GM04503 (cell line): ENCODE data around the gene DBX1.
"Not testable (repeated sequence)": the region's sequence is repeated elsewhere in the genome, so short reads cannot be mapped to it uniquely, and the experiment has no call there.

Source experiments
- DNase-seq: peaks from one replicate; pipeline ENCODE4 v3.0.0-alpha.2; 2012; ENCODE audit warnings: low read depth

DBX1 gene, protein sequence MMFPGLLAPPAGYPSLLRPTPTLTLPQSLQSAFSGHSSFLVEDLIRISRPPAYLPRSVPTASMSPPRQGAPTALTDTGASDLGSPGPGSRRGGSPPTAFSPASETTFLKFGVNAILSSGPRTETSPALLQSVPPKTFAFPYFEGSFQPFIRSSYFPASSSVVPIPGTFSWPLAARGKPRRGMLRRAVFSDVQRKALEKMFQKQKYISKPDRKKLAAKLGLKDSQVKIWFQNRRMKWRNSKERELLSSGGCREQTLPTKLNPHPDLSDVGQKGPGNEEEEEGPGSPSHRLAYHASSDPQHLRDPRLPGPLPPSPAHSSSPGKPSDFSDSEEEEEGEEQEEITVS

GRCh38 chr11:20160425-20161229, at the start of gene DBX1:
Gene DBX1, minus strand, starts transcription at chr11:20160475. Its CDS starts 151 bp downstream, at chr11:20160324.
- no peak for DNase-seq

GRCh38 chr11:20208622-20209111, 48.4 kb upstream of the DBX1 start:
- no peak for DNase-seq

DNA sequence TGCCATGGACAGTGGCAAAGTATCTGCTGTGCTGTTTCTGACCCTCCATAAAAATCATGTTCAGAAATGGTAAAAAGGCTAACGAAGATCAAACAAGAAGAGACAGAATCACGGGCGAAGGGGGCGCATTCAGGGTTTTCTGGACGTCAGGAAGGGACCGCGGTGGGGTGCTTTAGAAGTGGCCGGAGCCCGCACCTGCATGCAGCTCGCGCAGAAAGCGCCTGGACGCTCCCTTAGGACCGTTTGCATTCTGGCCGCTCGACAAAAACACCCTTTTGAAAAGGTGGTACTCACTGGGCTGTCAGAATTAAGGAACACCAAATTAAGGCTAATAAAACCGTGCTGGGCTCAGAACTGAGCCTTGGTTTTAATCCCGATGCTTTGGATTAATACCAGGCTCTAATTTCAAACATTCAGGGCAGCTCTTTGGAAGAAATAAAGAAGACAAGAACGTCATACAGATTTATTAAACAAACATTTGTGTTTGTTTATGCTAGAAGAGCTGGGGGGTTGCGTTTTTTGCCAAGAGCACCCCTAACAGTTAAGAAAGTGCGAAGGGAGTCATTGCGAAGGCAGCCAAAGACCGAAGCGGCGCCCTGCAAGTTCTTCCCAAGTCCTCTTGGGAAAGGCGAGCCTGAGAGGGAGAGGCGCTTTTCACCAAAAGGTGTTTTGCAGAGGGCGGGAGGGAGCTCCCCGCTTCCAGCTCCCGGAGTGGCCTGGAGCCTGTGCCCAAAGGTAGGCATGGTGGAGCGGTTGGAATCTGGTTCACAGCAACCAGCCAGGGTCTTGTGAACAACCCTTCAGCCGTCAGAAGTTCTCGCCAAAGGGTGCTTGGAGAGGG, 47.7 kb upstream of the DBX1 start:
- DNase-seq = no peak

- DNase-seq = no peak
These were observed 45.5 kb upstream of the DBX1 start for GRCh38 chr11:20205807-20206206.

- no peak for DNase-seq
These were observed 44.4 kb upstream of the DBX1 start for GRCh38 chr11:20204681-20205080.

DNA sequence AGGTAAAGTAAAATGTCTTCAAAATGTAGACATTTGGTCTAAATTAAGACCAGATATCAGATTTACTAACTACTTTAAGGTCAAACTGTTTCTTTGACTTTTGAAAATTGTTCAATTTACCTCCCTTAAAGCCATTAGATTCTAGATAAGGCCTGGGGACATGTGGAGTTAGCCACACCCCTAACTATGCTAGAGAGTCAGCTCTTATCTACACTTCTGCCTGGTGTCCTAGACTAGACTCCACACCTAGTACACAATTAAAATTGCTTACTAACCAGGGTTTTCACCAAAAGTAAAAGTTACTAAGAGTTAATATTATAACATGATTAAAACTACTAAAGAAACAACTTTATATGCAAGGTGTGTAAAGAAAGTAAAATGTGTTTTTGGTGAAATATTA, 43.6 kb upstream of the DBX1 start:
- DNase-seq = no peak

- no peak for DNase-seq
These were observed 41.0 kb upstream of the DBX1 start for GRCh38 chr11:20201231-20201630.

GRCh38 chr11:20200331-20200955, 40.2 kb upstream of the DBX1 start:
- not testable (repeated sequence) for DNase-seq

DNA sequence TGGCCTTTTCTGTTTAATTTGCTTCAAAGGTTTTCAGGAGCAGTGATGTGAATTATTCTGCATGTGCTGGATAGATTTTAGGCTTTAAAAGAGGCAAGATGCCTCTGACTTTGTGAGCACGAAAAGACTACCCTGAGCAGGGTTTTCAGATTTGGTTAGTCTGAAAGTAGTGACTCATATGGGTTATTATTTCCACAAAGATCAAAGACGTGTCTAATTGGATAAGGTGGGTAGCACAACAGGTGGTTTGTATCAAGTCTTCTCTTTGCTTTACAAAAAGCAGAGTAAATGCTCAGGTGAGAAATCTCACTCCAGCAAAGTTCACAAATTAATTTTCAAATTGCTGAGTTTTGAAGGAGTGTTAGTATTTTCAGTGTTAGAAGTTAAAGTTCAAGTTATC, 37.6 kb upstream of the DBX1 start:
- DNase-seq = no peak

DNA sequence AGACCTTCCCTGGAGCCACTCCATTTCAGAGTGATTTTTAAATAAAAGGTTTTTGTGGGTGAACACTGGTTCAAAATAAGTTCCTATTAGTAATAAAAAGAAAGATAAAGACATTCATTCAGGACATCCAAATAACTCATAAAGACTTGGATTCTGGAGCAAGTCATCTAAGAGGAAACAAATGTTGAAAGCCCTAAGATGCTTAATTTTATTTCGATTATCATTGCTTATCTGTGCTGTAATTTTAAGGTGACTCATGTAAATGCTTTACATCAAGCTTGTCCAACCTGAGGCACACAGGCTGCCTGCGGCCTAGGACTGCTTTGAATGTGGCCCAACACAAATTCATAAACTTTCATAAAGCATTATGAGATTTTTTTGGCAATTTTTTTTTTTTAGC, 34.2 kb upstream of the DBX1 start:
- no peak for DNase-seq

- DNase-seq = no peak
These were observed 33.0 kb upstream of the DBX1 start for GRCh38 chr11:20193307-20193706.

DNA sequence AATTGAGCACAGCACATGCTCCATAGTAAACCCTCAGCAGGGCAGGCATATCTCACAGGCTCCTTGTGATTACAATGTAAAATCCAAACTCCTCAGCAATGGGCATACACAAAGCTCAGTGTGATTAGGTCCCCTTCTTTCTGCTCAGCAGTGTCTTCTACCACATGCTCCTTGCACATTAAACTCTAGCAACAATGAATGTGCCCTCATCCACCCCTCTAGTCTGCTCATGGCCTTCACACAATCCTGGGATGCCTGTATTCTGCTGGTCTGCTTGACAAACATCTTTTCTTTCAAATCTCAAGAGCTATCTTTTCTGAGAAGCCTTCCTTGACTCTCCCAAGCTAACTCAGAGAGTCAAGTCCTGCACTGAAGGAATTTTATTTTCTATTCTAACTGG, 32.4 kb upstream of the DBX1 start:
- no peak for DNase-seq

- no peak for DNase-seq
These were observed 31.9 kb upstream of the DBX1 start for GRCh38 chr11:20192151-20192550.

GRCh38 chr11:20178976-20179375, 18.7 kb upstream of the DBX1 start:
- no peak for DNase-seq

- DNase-seq = no peak
These were observed 16.9 kb upstream of the DBX1 start for GRCh38 chr11:20177136-20177535.

- DNase-seq = no peak
These were observed 12.6 kb upstream of the DBX1 start for GRCh38 chr11:20172721-20173447.

DNA sequence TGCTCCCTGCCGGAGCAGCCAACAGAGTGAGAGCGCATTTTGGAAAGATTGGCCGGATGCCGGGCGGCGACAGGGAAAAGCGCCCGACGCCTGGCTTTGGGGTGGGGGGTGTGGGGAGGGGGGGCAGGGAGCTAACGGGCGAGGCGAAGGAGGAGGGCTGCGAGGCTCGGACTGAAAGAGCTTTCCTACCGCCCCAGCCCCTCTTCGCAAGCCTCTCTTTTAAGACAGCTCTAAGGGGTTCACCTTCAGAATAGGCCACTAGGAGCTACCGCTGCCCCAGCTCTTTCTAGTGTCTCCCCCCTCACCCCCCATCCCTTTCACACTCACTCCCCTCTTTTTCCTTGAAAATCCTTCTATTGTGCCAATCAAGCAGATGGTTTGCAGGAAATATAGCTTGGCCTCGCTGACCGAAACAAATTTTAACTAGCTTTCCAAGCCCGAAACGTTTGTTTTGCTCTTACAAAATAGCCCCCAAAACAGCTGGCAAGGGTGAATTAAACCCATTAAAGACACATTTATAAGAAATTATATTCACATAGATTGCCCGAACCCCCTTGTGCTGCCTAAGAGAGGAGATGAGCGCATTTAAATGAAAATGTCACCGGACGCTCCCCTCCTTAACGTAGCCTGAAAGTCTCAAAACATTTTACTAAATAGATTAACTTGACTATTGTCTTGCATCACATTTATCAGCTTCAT, 3.7 kb upstream of the DBX1 start:
- DNase-seq = no peak

- DNase-seq = no peak
These were observed 2.8 kb upstream of the DBX1 start for GRCh38 chr11:20162824-20163782.
